ENCODE data around the gene PTPRU. TPM values are rescaled to one million over a fixed set of nuclear protein-coding genes. Genes with fewer than 3 reads are reported as not detected.
"Not testable (repeated sequence)": the region's sequence is repeated elsewhere in the genome, so short reads cannot be mapped to it uniquely, and the experiment has no call there.

The PTPRU gene
- total RNA-seq, 2 experiments from 2014 or later = 0.16 to 0.56 TPM

- peaks cover 36% of the 10 kb centered on the region for H3K4me1 Mint-ChIP-seq (ENCODE audit: low read depth)
These were observed 3.9 kb upstream of the PTPRU start for GRCh38 chr1:29232387-29232786.

GRCh38 chr1:29233693-29234092 lies 2.6 kb upstream of the PTPRU start:
- intact Hi-C loops (cut with DNase I, micrococcal nuclease) = loop anchor here in 1 of 2 experiments (10.0 kb wide), 1 partner anchor 1691 kb away; no protein-coding TSS in a partner anchor
- H3K4me3 Mint-ChIP-seq = peak overlapping the region; percentile 12
- peaks cover 5% of the 10 kb centered on the region for H3K36me3 Mint-ChIP-seq (ENCODE audit: low read depth)
- peaks cover 43% of the 10 kb centered on the region for H3K4me1 Mint-ChIP-seq (ENCODE audit: low read depth)
- Histone ChIP-seq H3K4me3 (ENCODE audit: low read length) (no peak overlapping the region), H3K9me3 (ENCODE audit: control insufficient read depth in 1 of 2, insufficient read depth in 1 of 2, low read length in 2 of 2) (no peaks in the 10 kb centered on the region), H3K36me3 (ENCODE audit: insufficient read depth, low read length) (no peaks in the 10 kb centered on the region), H3K4me1 (ENCODE audit: insufficient read depth, low read length) (peaks cover 40% of the 10 kb centered on the region), H3K27me3 (ENCODE audit: control insufficient read depth in 1 of 2, insufficient read depth in 2 of 2, low read length in 2 of 2) (peaks cover 19 to 27% of the 10 kb centered on the region in 2 experiments), H3K27ac (ENCODE audit: low read depth in 1 of 2, low read length in 2 of 2) (no peak overlapping the region)
- H3K27me3 Mint-ChIP-seq = peaks cover 35% of the 10 kb centered on the region
- DNase-seq (no peak), ATAC-seq (ENCODE audit: poor library complexity) (no peak)
- TF ChIP-seq, protein P1, sequence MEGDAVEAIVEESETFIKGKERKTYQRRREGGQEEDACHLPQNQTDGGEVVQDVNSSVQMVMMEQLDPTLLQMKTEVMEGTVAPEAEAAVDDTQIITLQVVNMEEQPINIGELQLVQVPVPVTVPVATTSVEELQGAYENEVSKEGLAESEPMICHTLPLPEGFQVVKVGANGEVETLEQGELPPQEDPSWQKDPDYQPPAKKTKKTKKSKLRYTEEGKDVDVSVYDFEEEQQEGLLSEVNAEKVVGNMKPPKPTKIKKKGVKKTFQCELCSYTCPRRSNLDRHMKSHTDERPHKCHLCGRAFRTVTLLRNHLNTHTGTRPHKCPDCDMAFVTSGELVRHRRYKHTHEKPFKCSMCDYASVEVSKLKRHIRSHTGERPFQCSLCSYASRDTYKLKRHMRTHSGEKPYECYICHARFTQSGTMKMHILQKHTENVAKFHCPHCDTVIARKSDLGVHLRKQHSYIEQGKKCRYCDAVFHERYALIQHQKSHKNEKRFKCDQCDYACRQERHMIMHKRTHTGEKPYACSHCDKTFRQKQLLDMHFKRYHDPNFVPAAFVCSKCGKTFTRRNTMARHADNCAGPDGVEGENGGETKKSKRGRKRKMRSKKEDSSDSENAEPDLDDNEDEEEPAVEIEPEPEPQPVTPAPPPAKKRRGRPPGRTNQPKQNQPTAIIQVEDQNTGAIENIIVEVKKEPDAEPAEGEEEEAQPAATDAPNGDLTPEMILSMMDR (IDR thresholded peaks at IDR 0.05) = no peak
- H3K27ac Mint-ChIP-seq = no peak overlapping the region
- ChIA-PET POLR2A (no interaction called here), CTCF (interaction anchor here (1.8 kb wide), 1 partner anchor 1147 kb away, joined by 5 read pairs; no protein-coding TSS in a partner anchor)
- H3K9me3 Mint-ChIP-seq = no peaks in the 10 kb centered on the region

More at GRCh38 chr1:29232387-29232786, 3.9 kb upstream of the PTPRU start:
- Histone ChIP-seq H3K9me3 (ENCODE audit: control insufficient read depth in 1 of 2, insufficient read depth in 1 of 2, low read length in 2 of 2) (no peaks in the 10 kb centered on the region), H3K27ac (ENCODE audit: low read depth in 1 of 2, low read length in 2 of 2) (no peak overlapping the region), H3K4me1 (ENCODE audit: insufficient read depth, low read length) (peaks cover 31% of the 10 kb centered on the region), H3K27me3 (ENCODE audit: control insufficient read depth in 1 of 2, insufficient read depth in 2 of 2, low read length in 2 of 2) (peaks cover 12 to 18% of the 10 kb centered on the region in 2 experiments), H3K4me3 (ENCODE audit: low read length) (no peak overlapping the region), H3K36me3 (ENCODE audit: insufficient read depth, low read length) (no peaks in the 10 kb centered on the region)
- peaks cover 26% of the 10 kb centered on the region for H3K27me3 Mint-ChIP-seq
- H3K27ac Mint-ChIP-seq = peak overlapping the region; percentile 92
- ChIA-PET POLR2A (no interaction called here), CTCF (no interaction called here)
- H3K36me3 Mint-ChIP-seq (ENCODE audit: low read depth) = peaks cover 5% of the 10 kb centered on the region
- DNase-seq = no peak
- H3K9me3 Mint-ChIP-seq = no peaks in the 10 kb centered on the region
- intact Hi-C loops (cut with DNase I, micrococcal nuclease) = loop anchor here in 1 of 2 experiments (10.0 kb wide), 1 partner anchor 1692 kb away; no protein-coding TSS in a partner anchor
- ATAC-seq (ENCODE audit: poor library complexity) = no peak
- H3K4me3 Mint-ChIP-seq = peak overlapping the region; percentile 94
- TF ChIP-seq, protein P1 (IDR thresholded peaks at IDR 0.05) = no peak

GRCh38 chr1:29234471-29234870 lies 1.9 kb upstream of the PTPRU start:
- CTCF ChIA-PET = interaction anchor here (1.8 kb wide), 1 partner anchor 1146 kb away, joined by 5 read pairs; no protein-coding TSS in a partner anchor
- Histone ChIP-seq H3K36me3 (ENCODE audit: insufficient read depth, low read length) (no peaks in the 10 kb centered on the region), H3K4me3 (ENCODE audit: low read length) (no peak overlapping the region), H3K27me3 (ENCODE audit: control insufficient read depth in 1 of 2, insufficient read depth in 2 of 2, low read length in 2 of 2) (peaks cover 27 to 35% of the 10 kb centered on the region in 2 experiments), H3K27ac (ENCODE audit: low read depth in 1 of 2, low read length in 2 of 2) (no peak overlapping the region), H3K9me3 (ENCODE audit: control insufficient read depth in 1 of 2, insufficient read depth in 1 of 2, low read length in 2 of 2) (no peaks in the 10 kb centered on the region), H3K4me1 (ENCODE audit: insufficient read depth, low read length) (peaks cover 40% of the 10 kb centered on the region)
- peaks cover 45% of the 10 kb centered on the region for H3K4me1 Mint-ChIP-seq (ENCODE audit: low read depth)
- H3K36me3 Mint-ChIP-seq (ENCODE audit: low read depth) = peaks cover 5% of the 10 kb centered on the region
- TF ChIP-seq, protein P1 (IDR thresholded peaks at IDR 0.05) = no peak
- intact Hi-C loops (cut with DNase I, micrococcal nuclease) = loop anchor here in 1 of 2 experiments (10.0 kb wide), 1 partner anchor 1690 kb away; no protein-coding TSS in a partner anchor
- ATAC-seq (ENCODE audit: poor library complexity) (no peak), DNase-seq (no peak)
- no peaks in the 10 kb centered on the region for H3K9me3 Mint-ChIP-seq
- peak overlapping the region; percentile 31 for H3K4me3 Mint-ChIP-seq
- H3K27ac Mint-ChIP-seq = no peak overlapping the region
- POLR2A ChIA-PET = no interaction called here
- H3K27me3 Mint-ChIP-seq = peaks cover 43% of the 10 kb centered on the region

DNA sequence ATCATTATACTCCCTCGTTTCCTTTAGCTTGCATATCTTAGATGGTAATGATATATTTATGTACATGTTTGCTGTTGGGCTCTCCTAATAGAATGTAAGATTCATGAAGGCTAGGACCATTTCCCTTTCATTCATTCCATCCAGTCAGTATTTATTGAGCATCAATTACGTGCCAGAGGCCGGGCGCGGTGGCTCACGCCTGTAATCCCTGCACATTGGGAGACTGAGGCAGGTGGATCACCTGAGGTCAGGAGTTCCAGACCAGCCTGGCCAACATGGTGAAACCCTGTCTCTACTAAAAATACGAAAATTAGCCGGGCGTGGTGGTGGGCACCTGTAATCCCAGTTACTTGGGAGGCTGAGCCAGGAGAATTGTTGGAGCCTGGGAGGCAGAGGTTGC lies 1.4 kb upstream of the PTPRU start:
- CTCF ChIA-PET = interaction anchor here (1.8 kb wide), 1 partner anchor 1145 kb away, joined by 5 read pairs; no protein-coding TSS in a partner anchor
- Mint-ChIP-seq H3K4me3 (peak overlapping the region; percentile 0), H3K4me1 (ENCODE audit: low read depth) (peaks cover 41% of the 10 kb centered on the region), H3K27me3 (peaks cover 47% of the 10 kb centered on the region)
- H3K36me3 Mint-ChIP-seq (ENCODE audit: low read depth); H3K9me3 Mint-ChIP-seq; H3K4me3 ChIP-seq (ENCODE audit: low read length); H3K9me3 ChIP-seq (ENCODE audit: control insufficient read depth in 1 of 2, insufficient read depth in 1 of 2, low read length in 2 of 2); H3K27ac Mint-ChIP-seq; H3K36me3 ChIP-seq (ENCODE audit: insufficient read depth, low read length); POLR2A ChIA-PET; ATAC-seq (ENCODE audit: poor library complexity); DNase-seq; H3K27ac ChIP-seq (ENCODE audit: low read depth in 1 of 2, low read length in 2 of 2): not testable (repeated sequence)
- Histone ChIP-seq H3K4me1 (ENCODE audit: insufficient read depth, low read length) (peaks cover 37% of the 10 kb centered on the region), H3K27me3 (ENCODE audit: control insufficient read depth in 1 of 2, insufficient read depth in 2 of 2, low read length in 2 of 2) (peaks cover 29 to 39% of the 10 kb centered on the region in 2 experiments)
- intact Hi-C loops (cut with DNase I, micrococcal nuclease) = loop anchor here in 1 of 2 experiments (5.0 to 10.0 kb wide), 2 partner anchors 1482 to 1690 kb away; no protein-coding TSS in a partner anchor

Measured in CD4-positive, alpha-beta T cell (primary cell).